Heart left ventricle (tissue), 16 donors: ENCODE data around the gene ACOX1. TPM values are rescaled to one million over a fixed set of nuclear protein-coding genes. Genes with fewer than 3 reads are reported as not detected.

Experiments
- ATAC-seq, 4 donors: fragments of 200-7000 bp; cut with Tn5 transposase; one replicate each; pipeline ENCODE4 v1.9.1; 2020 to 2022; ENCODE audit warnings: moderate library complexity in 4 of 4, mild to moderate bottlenecking in 3 of 4, moderate number of reproducible peaks in 1 of 4
- DNase-seq, 5 donors: peaks; one replicate each; pipeline ENCODE4 v3.0.0-alpha.2; 2020
- H3K27ac ChIP-seq, 12 donors: fragments of 200-600 bp; sonication (generic) in 4 of 12; one replicate each; pipeline versions ENCODE4 v1.5.0 to v1.8.0; 2016 to 2022; ENCODE audit warnings: mild to moderate bottlenecking in 2 of 12
- H3K27me3 ChIP-seq, 9 donors: fragments of 200-600 bp; sonication (generic) in 2 of 9; one replicate each; pipeline versions ENCODE4 v1.5.1 to v1.8.0; 2016 to 2022; ENCODE audit warnings: mild to moderate bottlenecking in 3 of 9
- H3K36me3 ChIP-seq, 9 donors: fragments of 200-600 bp; sonication (generic) in 2 of 9; one replicate each; pipeline versions ENCODE4 v1.5.0 to v1.8.0; 2018 to 2022; ENCODE audit warnings: mild to moderate bottlenecking in 2 of 9
- H3K4me1 ChIP-seq, 12 donors: fragments of 200-600 bp; sonication (generic) in 4 of 12; one replicate each; pipeline versions ENCODE4 v1.5.0 to v1.8.0; 2016 to 2022; ENCODE audit warnings: mild to moderate bottlenecking in 3 of 12
- H3K4me3 ChIP-seq, 12 donors: fragments of 200-600 bp; sonication (generic) in 4 of 12; one replicate each; pipeline versions ENCODE4 v1.5.0 to v1.8.0; 2017 to 2022; ENCODE audit warnings: mild to moderate bottlenecking in 9 of 12, moderate library complexity in 4 of 12
- H3K9me3 ChIP-seq, 12 donors: fragments of 200-600 bp; sonication (generic) in 4 of 12; one replicate each; pipeline versions ENCODE4 v1.5.0 to v1.8.0; 2016 to 2022; ENCODE audit warnings: mild to moderate bottlenecking in 1 of 12
- CTCF ChIP-seq, 12 donors: fragments of 200-600 bp; sonication (generic) in 4 of 12; IDR thresholded peaks; one replicate each; pipeline versions ENCODE4 v1.5.0 to v1.8.0; 2018 to 2022; ENCODE audit warnings: antibody characterized with exemption in 12 of 12, mild to moderate bottlenecking in 5 of 12
- POLR2A ChIP-seq, 2 donors: fragments of 450-650 bp; IDR thresholded peaks; one replicate each; pipeline ENCODE4 v1.6.1; 2017; ENCODE audit warnings: antibody characterized with exemption in 2 of 2, mild to moderate bottlenecking in 2 of 2, moderate library complexity in 2 of 2
- WGBS, 4 donors: extraction: QIAGEN DNeasy Blood & Tissue Kit in 2 of 4; methylation state at CpG; one replicate each; pipeline versions ENCODE4 v1.1.5 to v1.1.7; 2013 to 2018; 5-methylcytosine and 5-hydroxymethylcytosine counted together
- intact Hi-C, 10 donors: fragments of 100-400 bp; cut with DNase I; formaldehyde crosslinking; loops; one replicate each; pipeline versions ENCODE4 v1.11.1 to v1.14.2; 2022
- polyA plus RNA-seq, 2 donors: library from polyadenylated mRNA; stranded (reverse); fragments of 200-250 nt; gene quantifications; one replicate each; pipeline ENCODE4 v1.2.3, GENCODE V29; 2013
- total RNA-seq, 9 donors: library from RNA; depleted of rRNA in 2 of 9; stranded (reverse); fragments of >200 nt in 2 of 9; fragmentation: NEBNext Ultra II Directional in 3 of 9; extraction: Animal tissue kit (Norgen Biotek cat#: 25700) in 3 of 9; gene quantifications; one replicate each; pipeline versions ENCODE4 v1.1.0 to v1.2.4, GENCODE V29; 2016 to 2023
- donor health status: ischemic (EF 13 %, LVEDD 7.1; RV severe dilation, severe dysfunction).
- donor health status: healthy with polysubstance abuse.
- donor health status: DM: no; HTN: yes; CAD: no.
- donor health status: DM: no; HTN: no; CAD: no.
- donor health status: ischemic (EF 25% LVEDD 6.9; RV normal size, moderate dysfunction).
- donor health status: ischemic (EF 25% LVEDD 5.7; RV mildly dilated, moderate dysfunction).
- donor health status: healthy.
- donor health status: DM: yes; HTN: yes; CAD: no.
- donor health status: ischemic (EF 35%, LVEDD 5.7; RV mildly dilated, moderate dysfunction).
- donor health status: nonischemic (EF 11% LVEDD 7.7; RV severe dilation, severe dysfunction).
- donor health status: DM: yes; HTN: yes; CAD: no.
- donor health status: PGD.
- donor health status: ischemic (EF 29% LVEDD 5.4; RV normal size, mild dysfunction).
- donor health status: nonischemic (EF 23%, LVEDD 6.1; RV moderate dilation, normal function).

The ACOX1 gene
- total and polyA plus RNA-seq, 11 donors, result 19.5 to 117 (median 78.3) TPM

- no peak for TF ChIP-seq CTCF (IDR thresholded peaks at IDR 0.05)
- no peak for TF ChIP-seq POLR2A (IDR thresholded peaks at IDR 0.05)
- WGBS, 4 donors, result 68 to 100% (median 71%) methylated on average over 2 to 24 of the region's 24 CpGs; no CpG with 5 or more reads in 1 of the 4 donors
- H3K27ac ChIP-seq, result no peak overlapping the region
- no peaks in the 10 kb centered on the region for H3K36me3 ChIP-seq
- DNase-seq (no peak), ATAC-seq (no peak)
- H3K4me1 ChIP-seq, result no peaks in the 10 kb centered on the region
- no peak overlapping the region for H3K4me3 ChIP-seq
- H3K27me3 ChIP-seq, result no peaks in the 10 kb centered on the region
- intact Hi-C loops, result no loop called here
- H3K9me3 ChIP-seq, result no peaks in the 10 kb centered on the region
These were observed 43.3 kb upstream of the ACOX1 start for GRCh38 chr17:76022285-76022684.

GRCh38 chr17:76019833-76020467 lies 41.0 kb upstream of the ACOX1 start:
- Histone ChIP-seq H3K36me3 (no peaks in the 10 kb centered on the region), H3K9me3 (no peaks in the 10 kb centered on the region), H3K27me3 (no peaks in the 10 kb centered on the region), H3K4me3 (no peak overlapping the region), H3K27ac (no peak overlapping the region), H3K4me1 (no peaks in the 10 kb centered on the region)
- DNase-seq, result no peak
- ATAC-seq, result no peak
- no peak for TF ChIP-seq POLR2A (IDR thresholded peaks at IDR 0.05)
- no peak for TF ChIP-seq CTCF (IDR thresholded peaks at IDR 0.05)
- 84 to 91% (median 87%) methylated on average over 6 of the region's 6 CpGs for WGBS, 4 donors
- intact Hi-C loops, result loop anchor here in 4 of 10 donors (5.0 to 10.0 kb wide), 5 partner anchors 155 to 277 kb away; no protein-coding TSS in a partner anchor

GRCh38 chr17:76018801-76019200 lies 39.8 kb upstream of the ACOX1 start:
- Histone ChIP-seq H3K4me3 (no peak overlapping the region), H3K4me1 (peaks cover 0 to 6% (median 1%) of the 10 kb centered on the region in 12 donors), H3K27me3 (no peaks in the 10 kb centered on the region), H3K9me3 (no peaks in the 10 kb centered on the region), H3K27ac (no peak overlapping the region), H3K36me3 (no peaks in the 10 kb centered on the region)
- TF ChIP-seq POLR2A (IDR thresholded peaks at IDR 0.05) (no peak), CTCF (IDR thresholded peaks at IDR 0.05) (no peak)
- no peak for ATAC-seq
- DNase-seq, result no peak
- intact Hi-C loops, result loop anchor here in 4 of 10 donors (5.0 to 10.0 kb wide), 5 partner anchors 156 to 278 kb away; no protein-coding TSS in a partner anchor
- WGBS, 4 donors, result 81 to 86% (median 82%) methylated on average over 13 of the region's 13 CpGs

GRCh38 chr17:76018340-76018680 lies 39.3 kb upstream of the ACOX1 start:
- no peak overlapping the region for H3K27ac ChIP-seq
- ATAC-seq, result no peak
- intact Hi-C loops, result loop anchor here in 4 of 10 donors (5.0 to 10.0 kb wide), 5 partner anchors 156 to 279 kb away; no protein-coding TSS in a partner anchor

More at GRCh38 chr17:76018340-76018680, 39.3 kb upstream of the ACOX1 start:
- Histone ChIP-seq H3K9me3 (no peaks in the 10 kb centered on the region), H3K4me1 (peaks cover 0 to 6% (median 1%) of the 10 kb centered on the region in 12 donors), H3K27me3 (no peaks in the 10 kb centered on the region), H3K4me3 (no peak overlapping the region), H3K36me3 (no peaks in the 10 kb centered on the region)
- WGBS, 4 donors, result 75 to 90% (median 82%) methylated on average over 9 to 11 of the region's 11 CpGs
- TF ChIP-seq CTCF (IDR thresholded peaks at IDR 0.05) (no peak), POLR2A (IDR thresholded peaks at IDR 0.05) (no peak)
- no peak for DNase-seq
